ENCODE results near the gene SLC44A4.

SLC44A4 gene

GRCh38 chr6:31862344-31863235, 16.2 kb downstream of the SLC44A4 start, which contains the start of gene NEU1:
TSS of gene NEU1 (minus strand) at chr6:31862821. CDS start at chr6:31862776, 45 bp downstream.
- TF ChIP-seq CSDC2 (CRISPR knock-in tag; IDR thresholded peaks at IDR 0.05) = no peak
- TF ChIP-seq RARB (CRISPR knock-in tag; IDR thresholded peaks at IDR 0.05) = no peak
- TF ChIP-seq GLIS3 (CRISPR knock-in tag; IDR thresholded peaks at IDR 0.05) = no peak
- TF ChIP-seq CSRNP3 (CRISPR knock-in tag; IDR thresholded peaks at IDR 0.05) = no peak
- TF ChIP-seq ZNF8 (CRISPR knock-in tag; IDR thresholded peaks at IDR 0.05) = no peak
- TF ChIP-seq ISL1 (CRISPR knock-in tag; IDR thresholded peaks at IDR 0.05) = no peak
- TF ChIP-seq TOX (CRISPR knock-in tag; IDR thresholded peaks at IDR 0.05; ENCODE audit: borderline replicate concordance) = no peak
- no peak; the same call in 1 of the 2 replicates for TF ChIP-seq TCF4 (CRISPR knock-in tag; IDR thresholded peaks at IDR 0.05; ENCODE audit: borderline replicate concordance)
- no peak for TF ChIP-seq PPARA (CRISPR knock-in tag; IDR thresholded peaks at IDR 0.05; ENCODE audit: borderline replicate concordance)
- TF ChIP-seq ESRRG (CRISPR knock-in tag; IDR thresholded peaks at IDR 0.05) = no peak
- no peak for TF ChIP-seq SNAI2 (CRISPR knock-in tag; IDR thresholded peaks at IDR 0.05)
- TF ChIP-seq POU6F1 (CRISPR knock-in tag; IDR thresholded peaks at IDR 0.05; ENCODE audit: borderline replicate concordance, low read depth) = no peak
- TF ChIP-seq PATZ1 (CRISPR knock-in tag; IDR thresholded peaks at IDR 0.05; ENCODE audit: borderline replicate concordance) = no peak
- no peak for TF ChIP-seq ZNF565 (CRISPR knock-in tag; conservative IDR thresholded peaks at IDR 0.05; ENCODE audit: low read depth)
- no peak for TF ChIP-seq TSHZ2 (CRISPR knock-in tag; IDR thresholded peaks at IDR 0.05)
- TF ChIP-seq ZFP30 (CRISPR knock-in tag; IDR thresholded peaks at IDR 0.05) = no peak
- no peak for TF ChIP-seq OSR1 (CRISPR knock-in tag; IDR thresholded peaks at IDR 0.05)
- ATAC-seq = peak; percentile 96

- no peak for ATAC-seq
- no peak for TF ChIP-seq OSR1 (CRISPR knock-in tag; IDR thresholded peaks at IDR 0.05)
- no peak for TF ChIP-seq ISL1 (CRISPR knock-in tag; IDR thresholded peaks at IDR 0.05)
- TF ChIP-seq BACH2 (CRISPR knock-in tag; IDR thresholded peaks at IDR 0.05; ENCODE audit: borderline replicate concordance) = no peak
- TF ChIP-seq ZC3H10 (CRISPR knock-in tag; IDR thresholded peaks at IDR 0.05) = no peak
- TF ChIP-seq ESRRG (CRISPR knock-in tag; IDR thresholded peaks at IDR 0.05) = no peak
- TF ChIP-seq ZNF70 (CRISPR knock-in tag; IDR thresholded peaks at IDR 0.05) = no peak
- TF ChIP-seq CSRNP3 (CRISPR knock-in tag; IDR thresholded peaks at IDR 0.05) = no peak
- TF ChIP-seq ARNTL (CRISPR knock-in tag; IDR thresholded peaks at IDR 0.05; ENCODE audit: borderline replicate concordance, low read depth) = no peak
- TF ChIP-seq ZFP30 (CRISPR knock-in tag; IDR thresholded peaks at IDR 0.05) = no peak
- TF ChIP-seq TOX (CRISPR knock-in tag; IDR thresholded peaks at IDR 0.05; ENCODE audit: borderline replicate concordance) = no peak
- TF ChIP-seq POU6F1 (CRISPR knock-in tag; IDR thresholded peaks at IDR 0.05; ENCODE audit: borderline replicate concordance, low read depth) = no peak
- no peak for TF ChIP-seq PPARA (CRISPR knock-in tag; IDR thresholded peaks at IDR 0.05; ENCODE audit: borderline replicate concordance)
- no peak for TF ChIP-seq PATZ1 (CRISPR knock-in tag; IDR thresholded peaks at IDR 0.05; ENCODE audit: borderline replicate concordance)
- TF ChIP-seq SNAI2 (CRISPR knock-in tag; IDR thresholded peaks at IDR 0.05) = no peak
- no peak for TF ChIP-seq ZNF565 (CRISPR knock-in tag; conservative IDR thresholded peaks at IDR 0.05; ENCODE audit: low read depth)
- TF ChIP-seq RARB (CRISPR knock-in tag; IDR thresholded peaks at IDR 0.05) = no peak
- TF ChIP-seq CSDC2 (CRISPR knock-in tag; IDR thresholded peaks at IDR 0.05) = no peak
Measured at GRCh38 chr6:31861919-31862343, 16.9 kb downstream of the SLC44A4 start.

Data from SK-N-SH treated with all-trans-retinoic acid at 6 μM for 48 hours (cell line).